HepG2 (cell line): ENCODE measurements around the gene CD9. TPM values are rescaled to one million over a fixed set of nuclear protein-coding genes. Genes with fewer than 3 reads are reported as not detected.

Source experiments
- ATAC-seq: fragments of 200-7000 bp; cut with Tn5 transposase; 3 replicates; pipeline ENCODE4 v1.9.1; 2020; ENCODE audit warnings: mild to moderate bottlenecking, moderate library complexity
- BruUV-seq: library from RNA; stranded (reverse); fragments of 400-500 nt; replicated peaks from 2 replicates; lab custom pipeline; 2021; lab: Mats Ljungman, UMichigan
- CTCF ChIA-PET: fragments of 300-600 bp; formaldehyde crosslinking; extraction: SDS; loops from one replicate; lab custom pipeline; 2021; ENCODE audit warnings: low total read pairs, inconsistent platforms, low intra/inter-chr PET ratio; lab: Yijun Ruan, JAX
- POLR2A ChIA-PET: fragments of 350-600 bp; sonication (Branson Sonifier 250); formaldehyde crosslinking; loops from one replicate; lab custom pipeline; 2020; ENCODE audit warnings: antibody characterized with exemption, inconsistent platforms; lab: Yijun Ruan, JAX
- DNase-seq: peaks from one replicate; pipeline ENCODE4 v3.0.0-alpha.2; 2015; ENCODE audit warnings: low spot score
- FAIRE-seq: peaks from 3 replicates; lab custom pipeline; 2011; peaks lifted over from hg19 to GRCh38; lab: Jason Lieb, UNC
- H2AFZ ChIP-seq: one replicate; pipeline ENCODE4 v1.6.1; 2011; ENCODE audit warnings: low read length, inconsistent platforms
- H3K27ac ChIP-seq: fragments of 300-600 bp; 3 replicates; pipeline ENCODE4 v1.8.0; 2011; ENCODE audit warnings: mixed run types, mild to moderate bottlenecking, mixed read lengths, low read length, inconsistent platforms; ENCODE audit not compliant: insufficient read depth; ENCODE audit errors: extremely low read length
- H3K27me3 ChIP-seq, 2 experiments: fragments of 200-600 bp in 1 of 2; 2 replicates in 1 of 2; 3 replicates in 1 of 2; pipeline versions ENCODE4 v1.6.0 to v1.8.0; 2011; ENCODE audit warnings: low read length in 2 of 2, mild to moderate bottlenecking in 2 of 2, moderate library complexity in 2 of 2, inconsistent platforms in 1 of 2; ENCODE audit not compliant: insufficient read depth in 2 of 2, control insufficient read depth in 1 of 2
- H3K36me3 ChIP-seq, 2 experiments: fragments of 200-600 bp in 1 of 2; replicated peaks in 1 of 2; 2 replicates in 1 of 2; 3 replicates in 1 of 2; pipeline versions ENCODE4 v1.5.1 to v1.8.0; 2011; ENCODE audit warnings: low read length in 2 of 2, inconsistent platforms in 1 of 2; ENCODE audit not compliant: insufficient read depth in 2 of 2, control insufficient read depth in 1 of 2
- H3K4me1 ChIP-seq: 2 replicates; pipeline ENCODE4 v1.5.1; 2012; ENCODE audit warnings: low read length, inconsistent platforms; ENCODE audit not compliant: insufficient read depth
- H3K4me2 ChIP-seq: 2 replicates; pipeline ENCODE4 v1.6.0; 2011; ENCODE audit warnings: low read depth, low read length, inconsistent platforms
- H3K4me3 ChIP-seq, 3 experiments: fragments of 200-600 bp in 1 of 3; sonication (generic), shearing (Covaris generic) in 1 of 3; replicated peaks in 1 of 3; 2 replicates each; pipeline ENCODE4 v1.5.1; 2011 to 2016; ENCODE audit warnings: low read length in 3 of 3, inconsistent platforms in 2 of 3, low read depth in 2 of 3, mild to moderate bottlenecking in 2 of 3, control low read depth in 1 of 3, mixed read lengths in 1 of 3; ENCODE audit not compliant: insufficient read depth in 1 of 3
- H3K79me2 ChIP-seq: one replicate; pipeline ENCODE4 v1.6.1; 2011; ENCODE audit warnings: low read length, inconsistent platforms; ENCODE audit not compliant: insufficient read depth
- H3K9ac ChIP-seq: 2 replicates; pipeline ENCODE4 v1.6.0; 2011; ENCODE audit warnings: mild to moderate bottlenecking, low read depth, low read length, inconsistent platforms; ENCODE audit not compliant: insufficient read depth
- H3K9me3 ChIP-seq: 2 replicates; pipeline ENCODE4 v1.5.1; 2012; ENCODE audit warnings: mild to moderate bottlenecking, low read length
- H4K20me1 ChIP-seq: 2 replicates; pipeline ENCODE4 v1.6.0; 2011; ENCODE audit warnings: inconsistent platforms, mild to moderate bottlenecking, low read length, moderate library complexity; ENCODE audit not compliant: insufficient read depth
- AGO2 ChIP-seq: fragments of 200-400 bp; formaldehyde crosslinking; optimal IDR thresholded peaks from 2 replicates; pipeline ENCODE3; 2017; ENCODE audit warnings: mild to moderate bottlenecking, low read depth, low read length, moderate library complexity
- CREB1 ChIP-seq, 2 experiments: fragments of 450-650 bp in 1 of 2; IDR thresholded peaks; 2 replicates each; pipeline ENCODE4 v1.6.1; 2016 to 2017; ENCODE audit warnings: control low read depth in 1 of 2, mild to moderate bottlenecking in 1 of 2, missing compliant biosample characterization in 1 of 2, missing genetic modification characterization in 1 of 2
- DBP ChIP-seq: sonication (generic); formaldehyde crosslinking; IDR thresholded peaks from 2 replicates; pipeline ENCODE4 v1.4.0; 2020; ENCODE audit warnings: missing genetic modification reagents; ENCODE audit errors: not compliant biosample characterization
- GLI4 ChIP-seq: sonication (generic); formaldehyde crosslinking; IDR thresholded peaks from 2 replicates; pipeline ENCODE4 v1.5.1; 2020; ENCODE audit warnings: missing genetic modification reagents, mild to moderate bottlenecking, moderate library complexity, borderline replicate concordance
- HES4 ChIP-seq: sonication (generic); formaldehyde crosslinking; IDR thresholded peaks from 2 replicates; pipeline ENCODE4 v1.9.0; 2021; ENCODE audit warnings: mild to moderate bottlenecking, missing genetic modification reagents, borderline replicate concordance
- IKZF4 ChIP-seq: sonication (generic); formaldehyde crosslinking; IDR thresholded peaks from 2 replicates; pipeline ENCODE4 v1.5.1; 2020; ENCODE audit warnings: borderline replicate concordance, mild to moderate bottlenecking, low read depth, missing genetic modification reagents; ENCODE audit errors: not compliant biosample characterization
- IRF9 ChIP-seq: sonication (generic); formaldehyde crosslinking; IDR thresholded peaks from 2 replicates; pipeline ENCODE4 v1.8.0; 2022; ENCODE audit warnings: missing genetic modification reagents, mild to moderate bottlenecking, borderline replicate concordance
- MAFF ChIP-seq: IDR thresholded peaks from 2 replicates; pipeline ENCODE4 v1.6.1; 2011; ENCODE audit warnings: low read depth, low read length, improper control_type of control experiment
- ONECUT2 ChIP-seq: sonication (generic); formaldehyde crosslinking; IDR thresholded peaks from 2 replicates; pipeline ENCODE4 v1.4.0; 2020; ENCODE audit warnings: missing genetic modification reagents
- SOX6 ChIP-seq, 2 experiments: fragments of 450-650 bp in 1 of 2; sonication (generic) in 1 of 2; formaldehyde crosslinking in 1 of 2; IDR thresholded peaks; 2 replicates each; pipeline versions ENCODE4 v1.4.0 to v1.6.1; 2017 to 2020; ENCODE audit warnings: antibody characterized with exemption in 1 of 2, mild to moderate bottlenecking in 1 of 2, missing genetic modification reagents in 1 of 2
- THAP11 ChIP-seq: IDR thresholded peaks from 2 replicates; pipeline ENCODE4 v1.6.1; 2016; ENCODE audit warnings: missing biosample characterization, missing genetic modification reagents
- ZBTB44 ChIP-seq: sonication (generic); formaldehyde crosslinking; IDR thresholded peaks from 2 replicates; pipeline ENCODE4 v1.4.0; 2020; ENCODE audit warnings: missing genetic modification reagents
- ZKSCAN5 ChIP-seq: sonication (generic); formaldehyde crosslinking; IDR thresholded peaks from 2 replicates; pipeline ENCODE4 v1.5.1; 2020; ENCODE audit warnings: mild to moderate bottlenecking, missing genetic modification reagents
- ZNF24 ChIP-seq: fragments of 450-650 bp; IDR thresholded peaks from 2 replicates; pipeline ENCODE4 v1.6.1; 2017; ENCODE audit warnings: antibody characterized with exemption, mild to moderate bottlenecking
- ZNF446 ChIP-seq: sonication (generic); formaldehyde crosslinking; IDR thresholded peaks from 2 replicates; pipeline ENCODE4 v1.5.0; 2020; ENCODE audit warnings: mild to moderate bottlenecking, missing genetic modification reagents
- ZNF468 ChIP-seq: sonication (generic); formaldehyde crosslinking; IDR thresholded peaks from 2 replicates; pipeline ENCODE4 v1.8.0; 2022; ENCODE audit warnings: mild to moderate bottlenecking, moderate library complexity, missing genetic modification reagents
- ZNF530 ChIP-seq: sonication (generic); formaldehyde crosslinking; IDR thresholded peaks from 2 replicates; pipeline ENCODE4 v1.5.0; 2020; ENCODE audit warnings: low read depth, mild to moderate bottlenecking, missing genetic modification reagents
- ZNF616 ChIP-seq: sonication (generic); formaldehyde crosslinking; IDR thresholded peaks from 2 replicates; pipeline ENCODE4 v1.5.0; 2020; ENCODE audit warnings: low read depth, mild to moderate bottlenecking, missing genetic modification reagents
- ZNF709 ChIP-seq: sonication (generic); formaldehyde crosslinking; IDR thresholded peaks from 2 replicates; pipeline ENCODE4 v1.5.0; 2020; ENCODE audit warnings: mild to moderate bottlenecking, missing genetic modification reagents
- WGBS: methylation state at CpG from one replicate; pipeline ENCODE4 v1.1.6; 2017; ENCODE audit warnings: low lambda C conversion rate; 5-methylcytosine and 5-hydroxymethylcytosine counted together
- in situ Hi-C: cut with HindIII; loops from 2 replicates; pipeline ENCODE4 v1.10.0; 2017; ENCODE audit warnings: low pct_unique_long_range_greater_than_20kb; ENCODE audit not compliant: extremely low pct_ligation_motif_present
- intact Hi-C: fragments of 100-400 bp; cut with micrococcal nuclease; formaldehyde crosslinking; loops from one replicate; pipeline ENCODE4 v1.10.0; 2022; ENCODE audit not compliant: unreplicated experiment
- polyA plus RNA-seq, 8 experiments: library from polyadenylated mRNA; depleted of rRNA in 3 of 8; stranded (reverse) in 7 of 8; unstranded in 1 of 8; fragments of >200 nt; fragmentation: Illumina TruSeq in 4 of 8; extraction: Trizol in 4 of 8; gene quantifications; 2 replicates each; pipeline versions ENCODE4 v1.2.1 to v1.2.3, GENCODE V29; 2011 to 2016; ENCODE audit warnings: low read depth in 4 of 8, missing spikeins in 1 of 8, mixed read lengths in 1 of 8; ENCODE audit not compliant: insufficient read depth in 1 of 8
- total RNA-seq, 5 experiments: library from RNA; depleted of rRNA; stranded (reverse); fragments of >200 nt; fragmentation: Illumina TruSeq; extraction: Trizol; gene quantifications; 2 replicates each; pipeline ENCODE4 v1.2.3, GENCODE V29; 2016; ENCODE audit warnings: low read depth in 1 of 5

CD9 gene
- total and polyA plus RNA-seq, 2 of the 13 experiments (the other 11 are each of a cell fraction or from before 2014, with no cell fraction given) = 5.8 to 38.3 TPM

GRCh38 chr12:6202846-6203245, 2.6 kb downstream of the CD9 start (continued):
- TF ChIP-seq CREB1 (IDR thresholded peaks at IDR 0.05) (no peak), CREB1 (CRISPR knock-in tag; IDR thresholded peaks at IDR 0.05) (no peak), ZNF24 (no peak), ZNF446 (CRISPR knock-in tag) (no peak), ZKSCAN5 (CRISPR knock-in tag) (no peak), ZBTB44 (CRISPR knock-in tag) (no peak), ZNF616 (CRISPR knock-in tag) (no peak), SOX6 (IDR thresholded peaks at IDR 0.05) (no peak), SOX6 (CRISPR knock-in tag; IDR thresholded peaks at IDR 0.05) (no peak), ZNF468 (CRISPR knock-in tag) (no peak), AGO2 (no peak), THAP11 (no peak)

GRCh38 chr12:6203601-6204000, 3.4 kb downstream of the CD9 start:
- POLR2A ChIA-PET = no interaction called here
- no peak overlapping the region for H3K4me2 ChIP-seq
- no peak for TF ChIP-seq ZNF530 (CRISPR knock-in tag)
- TF ChIP-seq ZNF709 = no peak
- TF ChIP-seq ONECUT2 = no peak
- no peak for TF ChIP-seq DBP (CRISPR knock-in tag)
- TF ChIP-seq GLI4 (CRISPR knock-in tag) = no peak
- TF ChIP-seq IKZF4 (CRISPR knock-in tag) = no peak
- no peak for TF ChIP-seq IRF9 (CRISPR knock-in tag)
- TF ChIP-seq HES4 = no peak
- TF ChIP-seq MAFF = no peak

More at GRCh38 chr12:6203601-6204000, 3.4 kb downstream of the CD9 start:
- ATAC-seq = no peak
- Histone ChIP-seq H3K9ac (no peak overlapping the region), H3K9me3 (no peaks in the 10 kb centered on the region), H3K79me2 (no peaks in the 10 kb centered on the region), H3K36me3 (no peaks in the 10 kb centered on the region), H3K4me3 (no peak overlapping the region), H3K27ac (no peak overlapping the region), H3K4me1 (peaks cover 40% of the 10 kb centered on the region), H3K27me3 (peaks cover 4 to 39% of the 10 kb centered on the region in 2 experiments), H2AFZ (no peak overlapping the region), H4K20me1 (no peaks in the 10 kb centered on the region)
- BruUV-seq = no TSS peak
- CTCF ChIA-PET = interaction anchor here (0.9 kb wide), 1 partner anchor 81 kb away, joined by 3 read pairs; no protein-coding TSS in a partner anchor
- intact Hi-C loops = no loop called here
- no peak for FAIRE-seq
- WGBS = 70% methylated on average over 3 of the region's 3 CpGs
- in situ Hi-C loops = no loop called here
- DNase-seq = no peak
